HEK293 (cell line): ENCODE measurements around the gene MAP3K14.

Source experiments
- BCL11A ChIP-seq: fragments of 450-650 bp; formaldehyde crosslinking; IDR thresholded peaks from 2 replicates; pipeline ENCODE4 v1.5.1; 2016; ENCODE audit warnings: low read depth, missing biosample characterization, missing genetic modification characterization
- BCL11B ChIP-seq: fragments of 450-650 bp; formaldehyde crosslinking; IDR thresholded peaks from 2 replicates; pipeline ENCODE4 v1.5.1; 2016; ENCODE audit warnings: low read depth, missing biosample characterization, missing genetic modification characterization
- GLI2 ChIP-seq: fragments of 450-650 bp; formaldehyde crosslinking; IDR thresholded peaks from 2 replicates; pipeline ENCODE4; 2017; ENCODE audit warnings: missing biosample characterization, missing genetic modification characterization, low read depth, borderline replicate concordance
- ZNF707 ChIP-seq: fragments of 450-650 bp; formaldehyde crosslinking; IDR thresholded peaks from 2 replicates; pipeline ENCODE4 v1.5.1; 2016; ENCODE audit warnings: missing biosample characterization, missing genetic modification characterization
- TF ChIP-seq, protein P1 (sequence below): fragments of 450-650 bp; formaldehyde crosslinking; IDR thresholded peaks from 2 replicates; pipeline ENCODE4 v1.5.1; 2016; ENCODE audit warnings: missing biosample characterization, missing genetic modification characterization
- TF ChIP-seq, protein P2 (sequence below): fragments of 450-650 bp; formaldehyde crosslinking; IDR thresholded peaks from 2 replicates; pipeline ENCODE4 v1.5.1; 2016; ENCODE audit warnings: missing biosample characterization, missing genetic modification characterization

DNA sequence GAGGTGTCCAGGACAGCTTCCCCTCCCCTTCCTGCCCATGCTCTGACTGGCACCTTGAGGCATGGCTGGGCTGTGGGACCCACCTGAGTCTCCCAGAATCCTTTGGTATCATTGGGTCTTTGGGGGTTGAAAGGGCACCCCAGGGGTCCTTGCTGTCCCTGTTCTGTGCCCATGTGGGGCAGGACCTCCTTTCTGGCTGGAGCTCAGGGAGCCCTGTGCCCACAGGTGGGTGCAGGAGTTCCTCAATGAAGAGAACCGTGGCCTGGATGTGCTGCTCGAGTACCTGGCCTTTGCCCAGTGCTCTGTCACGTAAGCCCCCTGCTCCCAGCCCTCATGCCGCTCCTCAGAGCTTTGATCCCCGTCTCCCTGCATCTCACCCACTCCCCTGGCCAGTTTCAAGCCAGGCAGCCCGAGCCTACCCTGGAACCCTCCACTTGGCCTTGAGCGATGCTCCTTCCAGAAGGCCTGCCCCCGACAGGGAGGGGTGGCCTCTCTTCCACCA lies 83.3 kb downstream of the MAP3K14 start:
- TF ChIP-seq, protein P1, sequence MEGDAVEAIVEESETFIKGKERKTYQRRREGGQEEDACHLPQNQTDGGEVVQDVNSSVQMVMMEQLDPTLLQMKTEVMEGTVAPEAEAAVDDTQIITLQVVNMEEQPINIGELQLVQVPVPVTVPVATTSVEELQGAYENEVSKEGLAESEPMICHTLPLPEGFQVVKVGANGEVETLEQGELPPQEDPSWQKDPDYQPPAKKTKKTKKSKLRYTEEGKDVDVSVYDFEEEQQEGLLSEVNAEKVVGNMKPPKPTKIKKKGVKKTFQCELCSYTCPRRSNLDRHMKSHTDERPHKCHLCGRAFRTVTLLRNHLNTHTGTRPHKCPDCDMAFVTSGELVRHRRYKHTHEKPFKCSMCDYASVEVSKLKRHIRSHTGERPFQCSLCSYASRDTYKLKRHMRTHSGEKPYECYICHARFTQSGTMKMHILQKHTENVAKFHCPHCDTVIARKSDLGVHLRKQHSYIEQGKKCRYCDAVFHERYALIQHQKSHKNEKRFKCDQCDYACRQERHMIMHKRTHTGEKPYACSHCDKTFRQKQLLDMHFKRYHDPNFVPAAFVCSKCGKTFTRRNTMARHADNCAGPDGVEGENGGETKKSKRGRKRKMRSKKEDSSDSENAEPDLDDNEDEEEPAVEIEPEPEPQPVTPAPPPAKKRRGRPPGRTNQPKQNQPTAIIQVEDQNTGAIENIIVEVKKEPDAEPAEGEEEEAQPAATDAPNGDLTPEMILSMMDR, result no peak
- TF ChIP-seq BCL11B (no peak), ZNF707 (no peak), BCL11A (tag by site-specific recombination) (no peak), GLI2 (tag by site-specific recombination) (no peak)
- TF ChIP-seq, protein P2, sequence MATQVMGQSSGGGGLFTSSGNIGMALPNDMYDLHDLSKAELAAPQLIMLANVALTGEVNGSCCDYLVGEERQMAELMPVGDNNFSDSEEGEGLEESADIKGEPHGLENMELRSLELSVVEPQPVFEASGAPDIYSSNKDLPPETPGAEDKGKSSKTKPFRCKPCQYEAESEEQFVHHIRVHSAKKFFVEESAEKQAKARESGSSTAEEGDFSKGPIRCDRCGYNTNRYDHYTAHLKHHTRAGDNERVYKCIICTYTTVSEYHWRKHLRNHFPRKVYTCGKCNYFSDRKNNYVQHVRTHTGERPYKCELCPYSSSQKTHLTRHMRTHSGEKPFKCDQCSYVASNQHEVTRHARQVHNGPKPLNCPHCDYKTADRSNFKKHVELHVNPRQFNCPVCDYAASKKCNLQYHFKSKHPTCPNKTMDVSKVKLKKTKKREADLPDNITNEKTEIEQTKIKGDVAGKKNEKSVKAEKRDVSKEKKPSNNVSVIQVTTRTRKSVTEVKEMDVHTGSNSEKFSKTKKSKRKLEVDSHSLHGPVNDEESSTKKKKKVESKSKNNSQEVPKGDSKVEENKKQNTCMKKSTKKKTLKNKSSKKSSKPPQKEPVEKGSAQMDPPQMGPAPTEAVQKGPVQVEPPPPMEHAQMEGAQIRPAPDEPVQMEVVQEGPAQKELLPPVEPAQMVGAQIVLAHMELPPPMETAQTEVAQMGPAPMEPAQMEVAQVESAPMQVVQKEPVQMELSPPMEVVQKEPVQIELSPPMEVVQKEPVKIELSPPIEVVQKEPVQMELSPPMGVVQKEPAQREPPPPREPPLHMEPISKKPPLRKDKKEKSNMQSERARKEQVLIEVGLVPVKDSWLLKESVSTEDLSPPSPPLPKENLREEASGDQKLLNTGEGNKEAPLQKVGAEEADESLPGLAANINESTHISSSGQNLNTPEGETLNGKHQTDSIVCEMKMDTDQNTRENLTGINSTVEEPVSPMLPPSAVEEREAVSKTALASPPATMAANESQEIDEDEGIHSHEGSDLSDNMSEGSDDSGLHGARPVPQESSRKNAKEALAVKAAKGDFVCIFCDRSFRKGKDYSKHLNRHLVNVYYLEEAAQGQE (tag by site-specific recombination), result no peak
